A673 (cell line): ENCODE measurements around the gene ATG4C. TPM values are rescaled to one million over a fixed set of nuclear protein-coding genes. Genes with fewer than 3 reads are reported as not detected.

Source experiments
- BruUV-seq: library from RNA; stranded (reverse); fragments of 400-500 nt; replicated peaks from 2 replicates; lab custom pipeline; 2021; lab: Mats Ljungman, UMichigan
- CTCF ChIA-PET: fragments of 300-600 bp; sonication (Branson Sonifier 250); formaldehyde crosslinking; loops from one replicate; lab custom pipeline; 2022; ENCODE audit warnings: antibody characterized with exemption; lab: Charles Lee
- POLR2A ChIA-PET: fragments of 300-600 bp; sonication (Branson Sonifier 250); formaldehyde crosslinking; loops from one replicate; lab custom pipeline; 2022; ENCODE audit warnings: antibody characterized with exemption; ENCODE audit not compliant: low non-redundant PET; lab: Charles Lee
- DNase-seq: peaks from one replicate; pipeline ENCODE4 v3.0.0-alpha.2; 2015; ENCODE audit warnings: low spot score
- H3K27ac ChIP-seq: fragments of 200-600 bp; sonication (generic); 2 replicates; pipeline ENCODE4 v1.5.1; 2016; ENCODE audit warnings: mixed run types, low read depth, mild to moderate bottlenecking, mixed read lengths, antibody characterized with exemption, low read length; ENCODE audit not compliant: poor library complexity, severe bottlenecking
- H3K27me3 ChIP-seq: fragments of 200-600 bp; sonication (generic); replicated peaks from 2 replicates; pipeline ENCODE4 v1.6.1; 2017; ENCODE audit warnings: mixed run types, low read depth, mild to moderate bottlenecking, mixed read lengths, antibody characterized with exemption, low read length; ENCODE audit not compliant: insufficient read depth, poor library complexity
- H3K36me3 ChIP-seq: fragments of 200-600 bp; sonication (generic); 2 replicates; pipeline ENCODE4 v1.6.1; 2016; ENCODE audit warnings: mixed run types, mild to moderate bottlenecking, mixed read lengths, antibody characterized with exemption, low read length; ENCODE audit not compliant: insufficient read depth, poor library complexity, severe bottlenecking
- H3K4me1 ChIP-seq: fragments of 200-600 bp; sonication (generic); 2 replicates; pipeline ENCODE4 v1.6.1; 2017; ENCODE audit warnings: mixed run types, mild to moderate bottlenecking, mixed read lengths, antibody characterized with exemption, low read length; ENCODE audit not compliant: insufficient read depth, poor library complexity, severe bottlenecking
- H3K4me3 ChIP-seq: fragments of 200-600 bp; sonication (generic); 2 replicates; pipeline ENCODE4 v1.5.1; 2016; ENCODE audit warnings: low read depth, mixed run types, mild to moderate bottlenecking, mixed read lengths, low read length; ENCODE audit not compliant: poor library complexity, severe bottlenecking
- H3K9me3 ChIP-seq: fragments of 200-600 bp; sonication (generic); 2 replicates; pipeline ENCODE4 v1.6.1; 2016; ENCODE audit warnings: mixed run types, low read depth, mild to moderate bottlenecking, mixed read lengths, antibody characterized with exemption, low read length; ENCODE audit not compliant: poor library complexity, severe bottlenecking
- EZH2 ChIP-seq: fragments of 200-600 bp; sonication (generic); IDR thresholded peaks from 2 replicates; pipeline ENCODE4 v1.6.1; 2017; ENCODE audit warnings: borderline replicate concordance, low read depth, mild to moderate bottlenecking, mixed read lengths, antibody characterized with exemption, low read length; ENCODE audit not compliant: poor library complexity, severe bottlenecking
- intact Hi-C: fragments of 100-400 bp; cut with micrococcal nuclease; formaldehyde crosslinking; loops from one replicate; pipeline ENCODE4 v1.10.0; 2022; ENCODE audit not compliant: unreplicated experiment
- total RNA-seq: library from RNA; stranded (reverse); gene quantifications from 2 replicates; pipeline ENCODE4 v1.2.3, GENCODE V29; 2021
- TF ChIP-seq, protein P1 (sequence below): fragments of 300-800, 200-600 bp; sonication (generic); conservative IDR thresholded peaks from 2 replicates; pipeline ENCODE4 v1.5.1; 2017; ENCODE audit warnings: low read depth, mild to moderate bottlenecking, antibody characterized with exemption, low read length, moderate library complexity, mixed read lengths

ATG4C gene
- total RNA-seq, 1 experiment from 2014 or later: 14.4 TPM

DNA sequence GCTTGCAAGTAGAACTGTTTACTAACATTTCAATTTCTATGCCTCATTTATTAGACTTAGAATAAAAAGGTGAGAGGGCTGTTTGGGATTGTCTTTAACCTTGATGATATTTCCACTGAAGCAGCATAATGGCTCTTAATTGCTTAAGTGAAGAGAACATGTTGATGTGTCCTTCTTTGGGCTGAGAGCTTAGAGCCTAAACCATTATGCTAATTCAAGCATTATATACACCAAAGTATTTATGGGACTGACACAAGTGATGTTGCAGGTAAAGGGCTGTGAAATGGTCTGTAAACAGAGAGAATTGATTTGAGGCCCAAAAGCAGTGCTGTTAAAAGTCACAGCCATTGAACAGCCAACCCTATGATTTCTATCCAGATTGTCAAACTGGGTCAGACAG lies 113.9 kb downstream of the ATG4C start:
- CTCF ChIA-PET: no interaction called here
- POLR2A ChIA-PET: no interaction called here
- Histone ChIP-seq H3K4me3 (no peak overlapping the region), H3K27ac (no peak overlapping the region), H3K4me1 (no peaks in the 10 kb centered on the region), H3K36me3 (no peaks in the 10 kb centered on the region), H3K9me3 (no peaks in the 10 kb centered on the region), H3K27me3 (no peaks in the 10 kb centered on the region)
- no peak for DNase-seq
- no TSS peak for BruUV-seq
- intact Hi-C loops: no loop called here
- no peak for TF ChIP-seq EZH2

DNA sequence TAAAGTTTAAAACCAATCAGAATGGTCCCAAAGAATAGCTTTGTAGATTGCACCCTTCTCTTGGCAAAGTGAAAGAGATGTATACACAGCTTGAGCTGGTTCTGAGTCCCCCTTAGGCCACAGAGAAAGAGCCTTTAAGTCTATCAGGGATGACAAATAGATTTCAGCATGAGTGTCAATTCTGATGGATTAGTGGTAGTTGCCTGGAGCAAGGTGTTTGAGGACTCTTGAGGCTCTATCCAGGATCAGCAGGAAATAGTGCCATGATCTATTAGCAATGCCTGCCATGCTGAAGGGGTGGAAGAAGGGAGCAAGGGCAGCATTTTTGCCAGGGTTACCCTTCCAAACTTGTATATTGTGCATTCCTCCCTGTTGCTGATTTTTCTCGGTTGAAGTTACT lies 116.6 kb downstream of the ATG4C start:
- no peaks in the 10 kb centered on the region for H3K36me3 ChIP-seq
- H3K9me3 ChIP-seq: no peaks in the 10 kb centered on the region
- no peaks in the 10 kb centered on the region for H3K27me3 ChIP-seq
- POLR2A ChIA-PET: no interaction called here
- peaks cover 18% of the 10 kb centered on the region for H3K4me1 ChIP-seq
- intact Hi-C loops: no loop called here
- CTCF ChIA-PET: no interaction called here
- no peak overlapping the region for H3K4me3 ChIP-seq
- TF ChIP-seq EZH2: no peak
- TF ChIP-seq, protein P1, sequence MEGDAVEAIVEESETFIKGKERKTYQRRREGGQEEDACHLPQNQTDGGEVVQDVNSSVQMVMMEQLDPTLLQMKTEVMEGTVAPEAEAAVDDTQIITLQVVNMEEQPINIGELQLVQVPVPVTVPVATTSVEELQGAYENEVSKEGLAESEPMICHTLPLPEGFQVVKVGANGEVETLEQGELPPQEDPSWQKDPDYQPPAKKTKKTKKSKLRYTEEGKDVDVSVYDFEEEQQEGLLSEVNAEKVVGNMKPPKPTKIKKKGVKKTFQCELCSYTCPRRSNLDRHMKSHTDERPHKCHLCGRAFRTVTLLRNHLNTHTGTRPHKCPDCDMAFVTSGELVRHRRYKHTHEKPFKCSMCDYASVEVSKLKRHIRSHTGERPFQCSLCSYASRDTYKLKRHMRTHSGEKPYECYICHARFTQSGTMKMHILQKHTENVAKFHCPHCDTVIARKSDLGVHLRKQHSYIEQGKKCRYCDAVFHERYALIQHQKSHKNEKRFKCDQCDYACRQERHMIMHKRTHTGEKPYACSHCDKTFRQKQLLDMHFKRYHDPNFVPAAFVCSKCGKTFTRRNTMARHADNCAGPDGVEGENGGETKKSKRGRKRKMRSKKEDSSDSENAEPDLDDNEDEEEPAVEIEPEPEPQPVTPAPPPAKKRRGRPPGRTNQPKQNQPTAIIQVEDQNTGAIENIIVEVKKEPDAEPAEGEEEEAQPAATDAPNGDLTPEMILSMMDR: no peak
- BruUV-seq: no TSS peak
- DNase-seq: no peak
- H3K27ac ChIP-seq: no peak overlapping the region

DNA sequence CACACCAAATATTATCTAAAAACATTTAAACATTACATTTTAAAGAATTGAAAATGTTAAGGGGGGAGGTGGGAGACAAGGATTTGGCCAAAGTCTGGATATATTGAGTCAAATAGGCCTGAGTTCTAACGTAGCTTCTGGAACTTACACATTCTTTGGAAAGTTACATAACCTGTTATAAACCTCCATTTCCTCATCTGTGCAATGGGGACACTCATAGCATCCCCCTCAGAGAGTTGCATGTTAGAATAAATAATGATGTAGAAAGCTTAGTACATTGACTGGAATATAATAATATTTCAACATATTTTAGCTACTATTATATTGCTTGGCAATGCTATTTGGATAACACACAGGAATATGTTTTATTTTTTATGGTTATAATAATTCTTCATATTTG lies 117.7 kb downstream of the ATG4C start:
- POLR2A ChIA-PET: no interaction called here
- TF ChIP-seq, protein P1: no peak
- no peak for TF ChIP-seq EZH2
- no peaks in the 10 kb centered on the region for H3K36me3 ChIP-seq
- H3K4me3 ChIP-seq: no peak overlapping the region
- no peak for DNase-seq
- H3K27ac ChIP-seq: no peak overlapping the region
- CTCF ChIA-PET: no interaction called here
- no peaks in the 10 kb centered on the region for H3K9me3 ChIP-seq
- BruUV-seq: no TSS peak
- H3K27me3 ChIP-seq: no peaks in the 10 kb centered on the region
- peaks cover 18% of the 10 kb centered on the region for H3K4me1 ChIP-seq
- intact Hi-C loops: no loop called here

DNA sequence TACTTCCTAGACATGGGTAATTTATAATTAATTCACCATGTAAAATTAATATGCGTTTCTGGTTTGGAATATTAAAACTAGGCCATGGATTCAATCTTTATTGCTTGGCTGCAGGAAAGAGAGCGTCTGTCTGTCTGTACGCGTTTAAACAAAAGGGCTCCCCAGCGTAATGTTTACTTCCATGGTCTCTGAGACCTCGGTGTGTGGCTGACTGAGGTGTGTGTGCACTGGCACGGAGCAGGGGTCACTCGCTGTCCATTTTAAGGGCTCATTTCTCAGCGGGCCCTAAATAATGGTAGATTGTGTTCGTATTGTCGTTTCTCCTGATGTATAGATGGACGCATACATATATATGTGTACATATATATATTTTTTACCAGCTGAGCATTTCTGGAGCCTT lies 119.6 kb downstream of the ATG4C start:
- no peak for DNase-seq
- Histone ChIP-seq H3K27ac (no peak overlapping the region), H3K36me3 (no peaks in the 10 kb centered on the region), H3K4me1 (peaks cover 21% of the 10 kb centered on the region), H3K27me3 (no peaks in the 10 kb centered on the region), H3K4me3 (no peak overlapping the region), H3K9me3 (no peaks in the 10 kb centered on the region)
- CTCF ChIA-PET: no interaction called here
- TF ChIP-seq, protein P1: no peak
- TF ChIP-seq EZH2: no peak
- BruUV-seq: no TSS peak
- intact Hi-C loops: no loop called here
- POLR2A ChIA-PET: no interaction called here
